ENCODE data around the gene VPS51. TPM values are rescaled to one million over a fixed set of nuclear protein-coding genes. Genes with fewer than 3 reads are reported as not detected.
A peak's percentile ranks its signal among the peaks of the same experiment; 100 is the strongest.

Gene VPS51
- total and polyA plus RNA-seq, 2 of the 13 experiments (the other 11 are each of a cell fraction or from before 2014, with no cell fraction given), result 76.3 to 90.6 TPM

- TF ChIP-seq, protein P1, sequence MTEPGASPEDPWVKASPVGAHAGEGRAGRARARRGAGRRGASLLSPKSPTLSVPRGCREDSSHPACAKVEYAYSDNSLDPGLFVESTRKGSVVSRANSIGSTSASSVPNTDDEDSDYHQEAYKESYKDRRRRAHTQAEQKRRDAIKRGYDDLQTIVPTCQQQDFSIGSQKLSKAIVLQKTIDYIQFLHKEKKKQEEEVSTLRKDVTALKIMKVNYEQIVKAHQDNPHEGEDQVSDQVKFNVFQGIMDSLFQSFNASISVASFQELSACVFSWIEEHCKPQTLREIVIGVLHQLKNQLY (CRISPR knock-in tag; IDR thresholded peaks at IDR 0.05), result no peak
- peak; percentile 73 for TF ChIP-seq MED1 (CRISPR knock-in tag; IDR thresholded peaks at IDR 0.05)
- no peak for TF ChIP-seq ZNF781 (CRISPR knock-in tag; IDR thresholded peaks at IDR 0.05; ENCODE audit: borderline replicate concordance, not compliant biosample characterization)
- no peak for TF ChIP-seq EHMT2 (IDR thresholded peaks at IDR 0.05; ENCODE audit: borderline replicate concordance, low read depth, low read length)
- TF ChIP-seq, protein P2, sequence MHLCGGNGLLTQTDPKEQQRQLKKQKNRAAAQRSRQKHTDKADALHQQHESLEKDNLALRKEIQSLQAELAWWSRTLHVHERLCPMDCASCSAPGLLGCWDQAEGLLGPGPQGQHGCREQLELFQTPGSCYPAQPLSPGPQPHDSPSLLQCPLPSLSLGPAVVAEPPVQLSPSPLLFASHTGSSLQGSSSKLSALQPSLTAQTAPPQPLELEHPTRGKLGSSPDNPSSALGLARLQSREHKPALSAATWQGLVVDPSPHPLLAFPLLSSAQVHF (CRISPR knock-in tag; IDR thresholded peaks at IDR 0.05), result peak; percentile 94
- TF ChIP-seq, protein P3, sequence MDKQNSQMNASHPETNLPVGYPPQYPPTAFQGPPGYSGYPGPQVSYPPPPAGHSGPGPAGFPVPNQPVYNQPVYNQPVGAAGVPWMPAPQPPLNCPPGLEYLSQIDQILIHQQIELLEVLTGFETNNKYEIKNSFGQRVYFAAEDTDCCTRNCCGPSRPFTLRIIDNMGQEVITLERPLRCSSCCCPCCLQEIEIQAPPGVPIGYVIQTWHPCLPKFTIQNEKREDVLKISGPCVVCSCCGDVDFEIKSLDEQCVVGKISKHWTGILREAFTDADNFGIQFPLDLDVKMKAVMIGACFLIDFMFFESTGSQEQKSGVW (CRISPR knock-in tag; IDR thresholded peaks at IDR 0.05; ENCODE audit: borderline replicate concordance), result no peak
- TF ChIP-seq FOXK1 (CRISPR knock-in tag; IDR thresholded peaks at IDR 0.05; ENCODE audit: borderline replicate concordance, low read depth), result peak; percentile 95
- TF ChIP-seq ZNF619 (CRISPR knock-in tag; IDR thresholded peaks at IDR 0.05), result peak; percentile 40; the same call in 1 of the 2 replicates
- TF ChIP-seq HOXA3 (CRISPR knock-in tag; IDR thresholded peaks at IDR 0.05), result peak; percentile 98
- TF ChIP-seq IKZF4 (CRISPR knock-in tag; IDR thresholded peaks at IDR 0.05; ENCODE audit: borderline replicate concordance, low read depth, not compliant biosample characterization), result peak; percentile 48
- peak; percentile 88; the same call in 1 of the 2 replicates for TF ChIP-seq ETV5 (CRISPR knock-in tag; IDR thresholded peaks at IDR 0.05; ENCODE audit: borderline replicate concordance)
- peak; percentile 77; the same call in 1 of the 2 replicates for TF ChIP-seq ZFP41 (CRISPR knock-in tag; IDR thresholded peaks at IDR 0.05; ENCODE audit: borderline replicate concordance)
- TF ChIP-seq ZNF556 (CRISPR knock-in tag; IDR thresholded peaks at IDR 0.05; ENCODE audit: borderline replicate concordance), result peak; percentile 87; the same call in 1 of the 2 replicates
- TF ChIP-seq, protein P4, sequence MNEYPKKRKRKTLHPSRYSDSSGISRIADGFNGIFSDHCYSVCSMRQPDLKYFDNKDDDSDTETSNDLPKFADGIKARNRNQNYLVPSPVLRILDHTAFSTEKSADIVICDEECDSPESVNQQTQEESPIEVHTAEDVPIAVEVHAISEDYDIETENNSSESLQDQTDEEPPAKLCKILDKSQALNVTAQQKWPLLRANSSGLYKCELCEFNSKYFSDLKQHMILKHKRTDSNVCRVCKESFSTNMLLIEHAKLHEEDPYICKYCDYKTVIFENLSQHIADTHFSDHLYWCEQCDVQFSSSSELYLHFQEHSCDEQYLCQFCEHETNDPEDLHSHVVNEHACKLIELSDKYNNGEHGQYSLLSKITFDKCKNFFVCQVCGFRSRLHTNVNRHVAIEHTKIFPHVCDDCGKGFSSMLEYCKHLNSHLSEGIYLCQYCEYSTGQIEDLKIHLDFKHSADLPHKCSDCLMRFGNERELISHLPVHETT (CRISPR knock-in tag; conservative IDR thresholded peaks at IDR 0.05), result peak; percentile 79; the same call in 1 of the 2 replicates
- TF ChIP-seq ATF6 (CRISPR knock-in tag; conservative IDR thresholded peaks at IDR 0.05), result peak; percentile 36; the same call in 1 of the 2 replicates
- TF ChIP-seq NFIC (IDR thresholded peaks at IDR 0.05; ENCODE audit: low read length), result no peak
- TF ChIP-seq, protein P5, sequence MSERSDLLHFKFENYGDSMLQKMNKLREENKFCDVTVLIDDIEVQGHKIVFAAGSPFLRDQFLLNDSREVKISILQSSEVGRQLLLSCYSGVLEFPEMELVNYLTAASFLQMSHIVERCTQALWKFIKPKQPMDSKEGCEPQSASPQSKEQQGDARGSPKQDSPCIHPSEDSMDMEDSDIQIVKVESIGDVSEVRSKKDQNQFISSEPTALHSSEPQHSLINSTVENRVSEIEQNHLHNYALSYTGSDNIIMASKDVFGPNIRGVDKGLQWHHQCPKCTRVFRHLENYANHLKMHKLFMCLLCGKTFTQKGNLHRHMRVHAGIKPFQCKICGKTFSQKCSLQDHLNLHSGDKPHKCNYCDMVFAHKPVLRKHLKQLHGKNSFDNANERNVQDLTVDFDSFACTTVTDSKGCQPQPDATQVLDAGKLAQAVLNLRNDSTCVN (CRISPR knock-in tag; IDR thresholded peaks at IDR 0.05; ENCODE audit: borderline replicate concordance), result peak; percentile 56; the same call in 1 of the 2 replicates
- TF ChIP-seq ZNF17 (CRISPR knock-in tag; IDR thresholded peaks at IDR 0.05), result no peak
- TF ChIP-seq ZNF331 (CRISPR knock-in tag; IDR thresholded peaks at IDR 0.05), result peak; percentile 48; the same call in 1 of the 2 replicates
- TF ChIP-seq JARID2 (CRISPR knock-in tag; IDR thresholded peaks at IDR 0.05; ENCODE audit: insufficient replicate concordance), result peak; percentile 24
- TF ChIP-seq SOX6 (IDR thresholded peaks at IDR 0.05), result no peak
- 0 out of 2 replicates have a peak, but pooled peaks have one; percentile 40 for TF ChIP-seq SOX6 (CRISPR knock-in tag; IDR thresholded peaks at IDR 0.05)
Observed at GRCh38 chr11:65083834-65084597, 12.0 kb upstream of the VPS51 start, which contains the start of the genes CDCA5 and ZFPL1 (continued).
